Fibroblast of mammary gland (primary cell): ENCODE results near the gene CTDSPL2.
"Not testable (repeated sequence)": the region's sequence is repeated elsewhere in the genome, so short reads cannot be mapped to it uniquely, and the experiment has no call there.

Source experiments
- DNase-seq: peaks from one replicate; pipeline ENCODE4 v3.0.0-alpha.2; 2010; ENCODE audit warnings: low read depth
- H3K4me3 ChIP-seq: 2 replicates; pipeline ENCODE4 v1.5.1; 2011; ENCODE audit warnings: low read depth, mild to moderate bottlenecking, low read length, moderate library complexity; ENCODE audit not compliant: control insufficient read depth
- CTCF ChIP-seq: conservative IDR thresholded peaks from 2 replicates; pipeline ENCODE4 v1.5.1; 2011; ENCODE audit warnings: low read depth, low read length, inconsistent platforms; ENCODE audit not compliant: control insufficient read depth, insufficient read depth

Gene CTDSPL2

GRCh38 chr15:44447772-44448376 is 20.4 kb downstream of the CTDSPL2 start:
- H3K4me3 ChIP-seq = no peak overlapping the region
- no peak for DNase-seq
- no peak for TF ChIP-seq CTCF

- no peak for TF ChIP-seq CTCF
- DNase-seq = no peak
Observed at GRCh38 chr15:44450172-44450571, 22.7 kb downstream of the CTDSPL2 start.

GRCh38 chr15:44453578-44454283 is 26.3 kb downstream of the CTDSPL2 start:
- DNase-seq, H3K4me3 ChIP-seq: not testable (repeated sequence)

More at GRCh38 chr15:44450172-44450571, 22.7 kb downstream of the CTDSPL2 start:
- H3K4me3 ChIP-seq = no peak overlapping the region

GRCh38 chr15:44458429-44458828 is 31.0 kb downstream of the CTDSPL2 start:
- no peak for DNase-seq
- no peak overlapping the region for H3K4me3 ChIP-seq
- TF ChIP-seq CTCF = no peak

GRCh38 chr15:44468709-44469385 is 41.4 kb downstream of the CTDSPL2 start:
- TF ChIP-seq CTCF = no peak
- DNase-seq = peak; percentile 82
- no peak overlapping the region for H3K4me3 ChIP-seq

- H3K4me3 ChIP-seq = no peak overlapping the region
- no peak for DNase-seq
- no peak for TF ChIP-seq CTCF
Observed at GRCh38 chr15:44471885-44472455, 44.5 kb downstream of the CTDSPL2 start.

- no peak for DNase-seq
- no peak for TF ChIP-seq CTCF
- H3K4me3 ChIP-seq = no peak overlapping the region
Observed at GRCh38 chr15:44479343-44479742, 51.9 kb downstream of the CTDSPL2 start.
